GM18951 (cell line): ENCODE data around the gene UCK1.

Source experiments
- POLR2A ChIP-seq: IDR thresholded peaks from 4 replicates; pipeline ENCODE4 v1.6.1; 2011; ENCODE audit warnings: mild to moderate bottlenecking; ENCODE audit not compliant: insufficient read length, insufficient read depth; ENCODE audit errors: extremely low read depth
- in situ Hi-C: fragments of 300-500 bp; cut with MboI; formaldehyde crosslinking; loops from one replicate; pipeline ENCODE4 v1.12.0; 2022; ENCODE audit warnings: low sequenced_read_pairs, mixed read lengths, inconsistent platforms; ENCODE audit not compliant: unreplicated experiment

UCK1 gene

DNA sequence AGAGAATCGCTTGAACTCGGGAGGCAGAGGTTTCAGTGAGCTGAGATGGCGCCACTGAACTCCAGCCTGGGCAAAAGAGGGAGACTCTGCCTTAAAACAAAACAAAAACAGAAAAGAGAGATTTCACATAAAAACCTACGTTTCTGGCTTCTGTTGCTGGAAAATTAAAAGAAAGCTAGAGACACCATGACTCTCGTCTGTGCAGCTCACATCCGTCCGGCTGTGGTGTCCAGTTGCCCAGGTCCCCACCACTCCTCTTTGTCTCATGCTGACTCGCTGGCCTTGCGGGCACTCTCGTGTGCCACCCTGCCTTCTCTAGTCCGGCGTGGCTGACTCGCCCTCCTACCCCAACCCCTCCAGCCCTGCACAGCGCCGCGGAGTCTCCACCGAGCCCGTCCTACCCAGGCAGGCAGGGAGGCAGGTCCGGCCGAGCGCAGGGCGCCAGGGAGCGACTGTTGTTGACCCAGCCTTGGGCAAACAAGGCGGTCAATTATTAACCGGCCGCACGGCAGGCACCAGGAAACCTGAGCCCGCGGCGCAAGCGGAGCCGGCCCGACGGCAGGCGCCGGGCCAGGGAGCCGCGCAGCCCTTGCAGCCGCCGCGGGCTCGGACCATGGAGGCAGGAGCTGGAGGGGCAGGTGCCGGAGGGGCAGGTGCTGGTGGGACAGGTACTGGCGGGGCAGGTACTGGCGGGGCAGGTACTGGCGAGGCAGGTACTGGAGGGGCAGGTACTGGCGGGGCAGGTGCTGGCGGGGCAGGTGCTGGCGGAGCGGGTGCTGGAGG, 14.1 kb upstream of the UCK1 start, which contains the start of gene PRRT1B:
PRRT1B (plus strand) TSS at position 521 of the 783 bp plus-strand sequence; CDS start at position 614, 93 bp downstream.
- in situ Hi-C loops = no loop called here
- TF ChIP-seq POLR2A = no peak

DNA sequence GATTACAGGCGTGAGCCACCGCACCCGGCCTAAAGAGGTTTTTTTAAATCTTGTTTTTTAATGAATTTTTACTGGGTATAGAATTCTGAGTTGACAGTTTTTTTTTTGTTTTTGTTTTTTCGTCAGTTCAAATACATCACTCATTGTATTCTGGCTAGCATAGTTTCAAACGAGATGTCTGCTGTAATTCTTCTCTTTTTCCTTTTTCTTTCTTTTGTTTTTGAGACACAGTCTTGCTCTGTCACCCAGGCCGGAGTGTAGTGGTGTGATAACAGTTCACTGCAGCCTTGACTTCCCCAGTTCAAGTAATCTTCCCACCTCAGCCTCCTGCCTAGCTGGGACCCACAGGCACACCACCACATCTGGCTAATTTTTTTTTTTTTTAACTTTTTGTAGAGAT, 12.1 kb upstream of the UCK1 start:
- no peak for TF ChIP-seq POLR2A
- in situ Hi-C loops = no loop called here

DNA sequence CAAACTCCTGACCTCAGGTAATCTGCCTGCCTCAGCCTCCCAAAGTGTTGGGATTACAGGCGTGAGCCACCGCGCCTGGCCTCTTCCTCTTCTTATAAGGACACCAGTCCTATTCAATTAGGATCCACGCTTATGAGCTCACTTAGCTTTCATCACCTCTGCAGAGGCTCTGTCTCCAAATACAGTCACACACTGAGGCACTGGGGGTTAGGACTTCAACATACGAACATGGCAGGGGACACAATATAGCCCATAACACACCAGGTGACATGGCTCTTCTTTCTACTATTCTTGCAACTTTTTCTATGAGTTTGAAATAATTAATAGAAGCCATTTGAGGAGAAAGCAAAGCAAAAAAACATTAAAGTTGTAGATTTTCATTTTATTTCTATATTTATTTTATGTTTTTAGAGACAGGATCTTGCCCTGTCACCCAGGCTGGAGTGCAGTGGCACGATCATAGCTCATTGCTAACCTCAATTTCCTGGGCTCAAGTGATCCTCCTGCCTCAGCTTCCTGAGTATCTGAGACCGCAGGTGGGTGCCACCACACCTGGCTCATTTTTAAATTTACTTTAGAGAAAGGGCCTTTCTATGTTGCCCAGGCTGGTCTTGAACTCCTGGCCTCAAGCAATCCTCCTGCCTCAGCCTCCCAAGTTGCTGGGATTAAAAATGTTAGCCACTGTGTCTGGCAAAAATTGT, 8.3 kb upstream of the UCK1 start:
- in situ Hi-C loops = no loop called here
- TF ChIP-seq POLR2A = no peak

DNA sequence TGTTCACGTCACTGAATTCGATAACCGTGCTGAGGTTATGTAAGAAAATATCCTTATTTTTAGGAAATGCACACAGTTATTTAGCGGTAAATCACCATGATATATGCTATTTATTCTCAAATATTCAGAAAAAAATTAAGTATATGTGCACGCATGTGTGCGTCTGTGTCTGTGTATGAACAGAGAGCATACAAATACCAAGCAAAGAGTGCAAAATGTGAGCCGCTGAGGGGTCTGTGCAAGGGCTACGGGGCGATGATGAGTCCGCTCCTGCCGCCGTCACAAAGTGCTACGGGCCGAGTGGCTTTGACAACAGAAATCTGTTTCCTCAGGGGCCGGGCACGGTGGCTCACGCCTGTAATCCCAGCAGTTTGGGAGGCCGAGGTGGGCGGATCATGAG, 6.9 kb upstream of the UCK1 start:
- in situ Hi-C loops = no loop called here

DNA sequence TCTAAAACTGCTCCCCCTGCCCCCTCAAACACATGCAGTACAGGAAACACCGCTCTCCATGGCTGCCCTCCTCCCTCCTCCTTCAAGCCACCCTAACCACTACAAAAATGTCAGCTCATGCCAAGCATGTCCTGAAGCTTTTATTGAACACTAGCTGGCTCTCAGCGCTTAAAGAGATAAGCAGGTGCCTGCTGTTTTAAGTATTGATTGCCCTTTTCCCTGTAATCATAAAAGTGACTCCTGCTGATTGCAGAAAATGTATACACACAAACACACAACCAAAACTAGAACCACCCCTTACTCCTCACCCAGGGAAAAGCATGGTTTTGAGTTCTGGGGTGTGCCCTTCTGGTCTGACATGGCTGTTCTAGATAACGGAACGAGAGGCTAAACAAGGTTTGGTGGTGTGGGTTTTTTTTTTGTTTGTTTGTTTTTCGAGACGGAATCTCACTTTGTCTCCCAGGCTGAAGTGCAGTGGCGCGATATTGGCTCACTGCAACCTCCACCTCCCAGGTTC, 3.7 kb upstream of the UCK1 start:
- no peak for TF ChIP-seq POLR2A
- in situ Hi-C loops = no loop called here

More for the DNA sequence above, 6.9 kb upstream of the UCK1 start:
- TF ChIP-seq POLR2A = no peak

DNA sequence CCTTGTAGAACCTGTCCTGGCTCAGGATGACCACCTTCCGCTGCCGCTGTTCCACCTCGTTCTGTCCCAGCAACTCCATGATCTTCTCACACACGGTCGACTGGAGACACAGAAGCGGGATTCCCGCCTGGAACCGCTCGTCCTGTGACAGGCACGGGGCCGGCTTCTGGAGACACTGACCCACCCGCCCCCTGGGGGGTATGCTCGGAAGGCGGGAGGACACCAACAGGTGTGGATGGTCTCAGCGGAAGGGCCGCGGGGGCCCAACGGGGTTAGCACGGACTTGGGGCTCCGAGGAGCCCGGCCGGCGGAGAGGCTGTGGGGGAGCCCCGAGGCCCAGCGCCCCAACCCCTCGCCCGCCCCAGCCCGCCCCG, 530 bp downstream of the UCK1 start:
- in situ Hi-C loops = no loop called here
- TF ChIP-seq POLR2A = no peak

DNA sequence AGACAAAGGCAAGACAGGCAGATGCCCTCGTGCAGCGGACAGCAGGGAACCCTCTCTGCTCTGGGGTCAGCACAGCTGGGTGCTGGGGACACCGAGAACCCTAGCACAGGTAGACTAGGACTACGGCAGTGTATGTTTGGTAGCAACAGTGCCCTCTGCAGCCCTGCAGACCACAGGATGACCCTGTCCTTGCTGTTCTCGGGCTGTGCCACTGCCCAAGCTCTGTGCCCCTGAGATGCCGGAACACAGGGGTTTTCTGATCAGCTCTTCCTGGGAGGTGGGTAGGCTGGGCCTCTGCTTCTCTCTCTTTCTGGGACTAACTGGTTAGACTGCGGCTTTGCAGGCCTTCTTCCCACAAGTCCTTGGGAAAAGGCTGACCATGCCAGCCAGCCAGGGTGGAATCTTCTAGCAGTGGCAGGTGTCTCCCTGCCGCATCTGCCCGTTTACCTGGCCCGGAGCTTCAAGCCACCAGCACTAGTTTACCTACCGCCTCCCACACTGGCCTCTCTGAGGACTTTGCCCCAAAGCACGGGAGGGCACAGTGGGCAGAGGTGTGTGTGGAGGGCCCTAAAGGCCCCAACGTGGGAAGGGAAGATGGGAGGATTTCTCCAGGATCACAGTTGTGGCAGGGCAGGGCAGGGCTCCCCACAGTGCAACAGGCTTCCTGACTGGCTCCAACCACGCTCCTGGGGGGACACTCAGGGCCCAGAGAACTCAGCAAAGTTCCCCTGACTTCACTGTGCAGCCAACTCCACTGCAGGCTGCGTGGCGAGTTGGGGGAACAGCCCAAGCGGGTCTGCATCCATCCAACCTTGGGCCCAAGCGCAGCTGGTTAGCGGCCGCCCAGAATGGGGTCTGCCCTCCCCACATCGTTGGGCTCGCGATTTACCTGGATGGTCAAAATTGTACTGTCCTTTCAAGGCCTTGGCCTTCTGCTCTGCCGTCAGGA, 1.2 kb downstream of the UCK1 start:
- TF ChIP-seq POLR2A = no peak
- in situ Hi-C loops = no loop called here

DNA sequence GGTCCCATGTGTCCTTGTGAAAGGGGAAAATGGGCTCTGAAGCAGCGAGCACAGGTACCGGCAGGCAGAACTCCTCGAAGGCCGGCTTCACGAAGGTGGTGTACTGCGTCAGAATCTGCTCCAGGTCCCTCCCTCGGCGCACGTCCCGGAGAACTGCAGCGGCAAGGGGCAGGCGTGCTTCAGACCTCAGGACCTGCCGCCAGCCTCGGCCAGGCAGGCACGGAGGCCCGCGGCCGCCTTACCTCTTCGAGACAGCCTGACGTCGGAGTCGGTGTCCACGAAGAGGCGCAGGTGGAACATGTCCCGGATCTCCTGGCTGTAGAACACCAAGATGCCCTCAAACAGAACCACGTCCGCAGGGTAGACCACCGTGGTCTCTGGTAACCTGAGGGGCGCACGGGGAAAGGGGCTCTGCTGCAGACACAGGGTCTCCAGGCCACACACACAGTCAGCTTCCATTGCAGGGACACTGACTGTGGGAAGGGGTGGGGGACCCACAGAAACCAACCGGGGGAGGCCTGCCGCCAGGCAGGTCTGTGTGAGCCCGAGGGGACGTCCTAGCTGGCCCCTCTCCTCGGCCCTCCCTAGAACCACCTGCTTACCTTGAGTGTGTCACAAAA, 2.1 kb downstream of the UCK1 start:
- no peak for TF ChIP-seq POLR2A
- in situ Hi-C loops = no loop called here

DNA sequence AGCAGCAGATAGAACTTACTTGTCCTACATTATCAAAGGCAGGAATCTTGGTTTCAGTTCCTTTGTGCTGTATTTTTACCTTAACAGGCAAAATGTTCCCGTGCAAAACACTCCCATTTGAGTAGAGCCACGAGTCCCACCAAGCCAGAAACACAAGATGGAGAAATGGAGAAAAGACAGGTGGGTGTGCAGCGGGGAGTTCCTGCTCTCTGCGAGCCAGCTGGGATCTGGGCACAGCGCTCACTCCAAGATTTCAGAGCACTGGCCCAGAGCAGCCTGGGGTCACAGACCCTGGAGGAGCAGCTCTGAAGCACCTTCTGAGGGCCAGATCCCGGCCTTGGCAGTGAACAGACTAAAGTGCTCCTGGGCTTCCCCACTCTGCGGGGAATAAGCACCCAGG, 2.9 kb downstream of the UCK1 start:
- TF ChIP-seq POLR2A = no peak
- in situ Hi-C loops = no loop called here

DNA sequence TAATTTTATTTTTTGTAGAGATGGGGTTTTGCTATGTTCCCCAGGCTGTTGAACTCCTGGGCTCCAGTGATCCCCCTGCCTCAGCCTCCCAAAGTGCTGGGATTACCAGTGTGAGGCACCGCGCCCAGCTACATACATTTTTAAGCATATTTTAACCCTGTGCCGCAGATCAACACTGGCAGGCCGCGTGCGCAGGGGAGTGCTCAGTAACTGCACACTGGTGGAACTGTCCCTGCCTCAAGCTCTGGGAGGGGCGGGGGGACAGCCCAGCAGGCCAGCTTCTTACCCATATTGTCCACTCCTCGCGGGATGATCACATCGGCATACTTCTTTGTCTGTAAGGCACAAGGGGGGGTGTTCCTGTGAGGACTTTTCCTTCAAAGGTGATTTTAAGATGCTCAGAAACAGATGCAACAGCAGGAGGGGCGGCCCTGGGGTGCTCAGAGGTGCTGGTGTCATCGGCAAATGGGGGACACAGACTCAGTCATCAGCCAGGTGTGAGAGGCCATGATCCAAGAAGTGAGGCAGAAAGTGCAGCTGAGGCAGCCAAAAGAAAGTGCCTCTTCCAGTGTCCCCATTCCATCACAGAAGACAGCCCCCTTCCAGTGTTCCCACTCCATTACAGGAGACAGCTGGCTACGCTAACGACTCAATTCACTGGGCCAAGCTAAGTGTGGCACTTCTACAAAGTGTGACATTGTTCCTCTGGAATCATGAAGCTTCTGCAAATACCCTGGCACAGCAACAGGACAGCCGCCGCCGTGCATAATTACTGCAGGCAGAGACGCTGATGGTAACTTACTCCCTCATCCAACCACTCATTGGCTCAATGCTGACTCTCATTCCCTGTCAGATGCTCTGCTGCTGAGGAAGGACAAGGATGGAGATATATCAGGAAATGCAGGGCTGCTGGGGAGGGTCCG, 5.2 kb downstream of the UCK1 start:
- no peak for TF ChIP-seq POLR2A
- in situ Hi-C loops = no loop called here

DNA sequence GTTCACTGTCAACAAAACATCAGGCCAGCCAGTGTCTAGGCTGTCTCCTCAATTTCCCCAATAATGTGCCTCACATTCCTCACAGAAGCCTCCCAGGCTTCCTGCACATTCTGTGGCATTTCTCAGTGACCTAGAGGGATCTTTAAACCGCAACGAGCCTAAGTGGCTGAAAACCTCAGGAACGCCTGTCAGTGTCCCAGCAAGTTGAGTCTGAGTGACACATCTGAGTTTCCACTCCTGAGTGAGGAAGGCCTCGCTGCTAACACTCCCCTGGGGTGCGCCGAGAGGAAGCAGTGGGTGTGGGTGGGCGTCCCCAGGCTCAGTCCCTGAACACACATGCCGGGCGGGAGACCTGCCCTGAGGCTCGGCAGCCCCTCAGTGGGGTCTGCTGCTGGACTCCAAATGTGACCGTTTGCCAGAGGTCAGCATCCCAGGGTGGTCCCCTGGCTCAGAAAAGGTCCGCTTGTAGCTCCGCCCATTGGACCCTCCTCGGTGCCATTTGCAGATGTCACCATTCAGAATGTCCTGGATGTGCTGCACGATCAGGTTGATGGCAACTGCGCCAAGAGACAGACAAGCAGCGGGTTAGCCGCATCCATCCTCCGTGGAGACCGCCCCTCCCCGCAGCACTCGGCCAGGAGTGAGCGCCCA, 6.3 kb downstream of the UCK1 start:
- in situ Hi-C loops = no loop called here

More for the DNA sequence above, 6.3 kb downstream of the UCK1 start:
- TF ChIP-seq POLR2A = no peak
